Activated CD4-positive, alpha-beta T cell treated with anti-CD3 and anti-CD28 coated beads, Interleukin-10, Interleukin-2, amounts not matched to agents 100 ng/mL and 50 ng/mL, durations not matched to agents 16 hours and 8 hours (primary cell): ENCODE results near the gene SUN2.
"Not testable (repeated sequence)": the region's sequence is repeated elsewhere in the genome, so short reads cannot be mapped to it uniquely, and the experiment has no call there.

Experiments used
- DNase-seq: peaks from one replicate; pipeline ENCODE4 v3.0.0-alpha.2; 2020

Gene SUN2, protein sequence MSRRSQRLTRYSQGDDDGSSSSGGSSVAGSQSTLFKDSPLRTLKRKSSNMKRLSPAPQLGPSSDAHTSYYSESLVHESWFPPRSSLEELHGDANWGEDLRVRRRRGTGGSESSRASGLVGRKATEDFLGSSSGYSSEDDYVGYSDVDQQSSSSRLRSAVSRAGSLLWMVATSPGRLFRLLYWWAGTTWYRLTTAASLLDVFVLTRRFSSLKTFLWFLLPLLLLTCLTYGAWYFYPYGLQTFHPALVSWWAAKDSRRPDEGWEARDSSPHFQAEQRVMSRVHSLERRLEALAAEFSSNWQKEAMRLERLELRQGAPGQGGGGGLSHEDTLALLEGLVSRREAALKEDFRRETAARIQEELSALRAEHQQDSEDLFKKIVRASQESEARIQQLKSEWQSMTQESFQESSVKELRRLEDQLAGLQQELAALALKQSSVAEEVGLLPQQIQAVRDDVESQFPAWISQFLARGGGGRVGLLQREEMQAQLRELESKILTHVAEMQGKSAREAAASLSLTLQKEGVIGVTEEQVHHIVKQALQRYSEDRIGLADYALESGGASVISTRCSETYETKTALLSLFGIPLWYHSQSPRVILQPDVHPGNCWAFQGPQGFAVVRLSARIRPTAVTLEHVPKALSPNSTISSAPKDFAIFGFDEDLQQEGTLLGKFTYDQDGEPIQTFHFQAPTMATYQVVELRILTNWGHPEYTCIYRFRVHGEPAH

DNA sequence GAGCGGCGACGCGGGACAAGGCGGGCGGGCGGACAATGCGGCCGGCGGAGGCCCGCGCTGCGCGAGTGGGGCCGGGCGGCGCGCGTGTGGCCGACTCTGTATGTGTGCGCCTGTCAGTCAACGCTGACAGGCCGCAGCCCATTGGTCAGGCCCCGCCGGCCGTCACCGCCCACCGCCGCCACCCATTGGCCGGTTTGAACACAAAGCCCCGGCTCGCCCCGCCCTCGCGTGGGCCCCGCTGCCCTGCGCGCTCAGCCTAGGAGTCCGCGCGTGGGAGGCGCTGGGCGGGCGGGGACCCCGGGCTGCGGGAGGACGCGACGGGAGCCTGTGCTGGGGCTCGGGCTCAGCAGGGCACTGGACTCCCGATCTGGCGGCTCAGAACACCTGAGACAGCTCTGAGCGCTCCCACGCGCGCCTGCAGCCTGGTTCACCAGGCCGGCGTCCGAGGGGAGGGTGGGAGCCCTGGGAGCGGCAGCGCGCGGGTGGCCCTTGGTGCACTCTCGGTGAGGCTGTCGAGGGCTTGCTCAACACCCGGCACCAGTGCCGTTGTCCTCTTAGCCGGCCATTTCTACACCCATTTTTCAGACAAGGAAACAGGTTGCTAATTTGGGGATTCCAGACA lies at the start of gene SUN2:
SUN2 (minus strand) TSS at position 88 of the 622 bp plus-strand sequence. CDS start 3,370 bp downstream, outside the sequence.
- peak; percentile 94 for DNase-seq

DNA sequence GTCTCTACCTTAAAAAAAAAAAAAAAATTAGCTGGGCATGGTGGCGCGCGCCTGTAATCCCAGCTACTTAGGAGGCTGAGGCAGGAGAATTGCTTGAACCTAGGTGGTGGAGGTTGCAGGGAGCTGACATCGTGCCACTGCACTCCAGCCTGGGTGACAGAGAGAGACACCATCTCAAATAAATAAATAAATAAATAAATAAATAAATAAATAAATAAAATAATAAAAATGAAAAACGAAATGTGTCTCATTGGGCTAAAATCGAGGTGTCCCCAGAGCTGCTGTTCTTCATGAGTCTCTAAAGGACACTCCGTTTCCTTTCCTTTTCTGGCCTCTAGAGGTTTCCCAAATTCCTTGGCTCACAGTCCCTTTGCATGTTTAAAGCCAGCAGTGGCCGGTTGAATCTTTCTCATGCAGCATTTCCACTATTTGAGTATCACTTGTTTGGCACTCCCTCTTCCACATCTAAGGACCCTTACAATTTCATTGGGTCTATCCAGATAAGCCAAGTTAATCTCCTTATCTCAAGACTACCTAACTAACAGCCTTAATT lies 49.3 kb upstream of the SUN2 start:
- not testable (repeated sequence) for DNase-seq

DNA sequence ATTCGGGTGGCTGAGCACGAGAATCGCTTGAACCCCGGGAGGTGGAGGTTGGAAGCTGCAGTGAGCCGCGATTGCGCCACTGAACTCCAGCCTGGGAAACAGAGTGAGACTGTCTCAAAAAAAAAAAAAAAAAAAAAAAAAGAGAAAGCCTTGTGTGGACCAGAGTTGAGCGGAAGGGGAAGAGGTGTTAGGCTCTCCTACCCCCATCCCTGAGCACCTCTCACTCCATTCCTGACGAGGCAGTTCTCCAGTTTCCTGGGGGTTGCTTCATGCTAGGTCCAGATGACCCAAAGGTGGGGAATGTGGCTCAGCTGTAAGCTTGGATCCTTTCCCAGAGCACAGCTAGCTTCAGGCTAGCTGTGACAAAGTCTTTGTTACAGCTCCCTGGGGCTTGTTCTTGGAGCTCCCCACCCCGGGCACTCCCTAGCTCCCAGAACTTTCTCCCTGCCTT lies 46.9 kb upstream of the SUN2 start:
- DNase-seq, result no peak

DNA sequence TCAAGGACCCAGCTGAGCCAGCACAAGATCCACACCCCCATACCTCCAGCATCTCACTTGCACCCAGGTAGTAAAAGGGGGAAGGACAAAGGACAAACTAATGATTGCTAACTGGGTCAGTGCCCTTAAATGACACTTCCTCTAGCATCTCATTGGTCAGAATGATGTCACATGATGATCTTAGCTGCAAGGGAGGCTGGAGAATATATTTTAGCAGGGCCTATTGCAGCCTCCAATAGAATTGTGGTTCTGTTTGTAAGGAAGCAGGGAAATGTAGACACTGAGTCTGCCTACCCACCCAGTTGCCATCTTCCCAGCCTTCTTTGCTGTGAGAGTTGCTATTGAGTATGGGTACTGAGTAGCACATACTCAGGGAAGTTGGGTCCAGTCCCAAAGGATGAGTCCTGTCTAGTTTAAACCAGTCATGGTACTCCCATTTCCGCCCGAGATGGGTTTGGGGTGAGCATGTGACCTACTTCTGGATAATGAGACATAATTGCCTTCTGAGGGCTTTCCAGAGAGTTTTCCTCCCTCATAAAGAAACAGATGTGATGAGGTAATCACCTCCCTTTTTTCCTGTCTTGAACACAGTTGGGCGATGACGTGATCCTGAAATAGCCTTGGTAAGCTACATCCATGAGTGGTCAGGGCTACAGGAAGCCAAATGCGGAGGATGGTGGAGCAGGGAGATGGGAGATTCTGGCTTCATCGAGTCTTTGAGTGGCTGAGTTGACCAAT lies 43.6 kb upstream of the SUN2 start:
- DNase-seq, result no peak

DNA sequence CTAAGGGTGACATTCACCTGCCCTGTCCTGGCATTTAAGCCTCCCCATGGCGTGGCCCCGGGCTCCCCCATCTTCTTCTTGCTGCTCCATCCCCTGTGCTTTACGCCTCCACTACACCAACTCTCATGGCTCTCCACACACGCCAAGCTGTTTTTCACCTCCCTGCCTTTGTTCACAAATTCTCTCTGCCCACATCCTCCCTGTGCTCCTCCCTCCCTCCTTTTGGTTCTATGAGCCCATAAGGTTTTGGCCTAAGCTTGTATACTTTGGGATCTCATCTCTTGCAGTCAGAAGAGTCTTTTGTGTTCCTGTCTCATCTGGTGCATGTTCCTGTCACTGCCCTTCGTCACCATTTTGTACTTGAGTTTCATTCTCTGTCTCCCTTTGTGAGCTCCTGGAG lies 42.7 kb upstream of the SUN2 start:
- DNase-seq, result no peak

DNA sequence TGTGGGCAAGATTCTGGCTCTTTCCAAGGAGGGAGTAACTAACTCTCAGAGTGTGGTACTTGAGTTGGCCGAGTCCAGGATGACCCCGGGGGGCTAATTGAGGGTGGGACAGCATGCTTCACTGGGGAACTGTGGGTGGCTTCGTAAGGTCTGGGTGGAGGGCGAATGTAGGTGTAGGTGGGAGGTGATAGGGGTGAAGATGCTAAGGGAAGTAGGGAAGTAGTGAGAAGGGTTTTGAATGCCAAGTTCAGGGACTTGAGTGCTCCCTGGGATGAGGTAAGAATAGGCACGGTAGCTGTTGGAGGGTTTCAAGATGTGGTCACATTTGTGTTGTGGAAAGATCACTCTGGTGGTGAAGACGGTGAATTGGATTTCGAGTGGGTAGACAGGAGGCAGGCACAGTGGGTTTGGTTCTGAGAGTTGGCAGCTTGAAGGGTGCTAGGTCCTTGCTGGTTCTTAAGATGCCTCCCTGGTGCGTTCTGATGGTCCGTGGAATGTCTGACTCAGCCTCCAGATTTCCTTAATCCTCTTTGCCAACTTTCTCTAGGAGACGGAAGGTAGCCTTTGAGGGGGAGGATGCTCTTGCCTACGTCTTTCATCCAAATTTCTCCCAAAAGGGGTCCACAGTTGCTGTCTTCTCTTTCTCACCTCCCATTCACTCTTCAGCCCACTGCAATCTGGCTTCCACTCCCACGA lies 40.6 kb upstream of the SUN2 start:
- DNase-seq, result no peak

DNA sequence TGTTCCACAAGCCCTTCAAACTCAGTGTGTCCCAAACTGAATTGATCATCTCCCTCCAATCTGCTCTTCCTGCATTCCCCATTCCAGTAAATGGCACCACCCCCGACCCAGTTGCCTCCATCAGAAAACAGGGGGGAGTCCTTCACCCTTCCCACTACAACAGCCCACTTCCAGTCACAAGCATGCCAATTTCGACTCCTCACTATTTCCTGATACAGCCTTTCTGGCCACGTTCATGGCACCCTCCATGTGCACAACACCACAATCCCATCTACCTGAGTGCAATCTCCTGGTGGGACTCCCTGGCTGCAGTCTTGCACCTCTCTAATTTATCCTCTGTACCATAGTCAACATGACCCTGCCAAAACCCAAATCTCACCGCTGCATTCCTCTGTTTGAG lies 39.8 kb upstream of the SUN2 start:
- DNase-seq, result no peak

DNA sequence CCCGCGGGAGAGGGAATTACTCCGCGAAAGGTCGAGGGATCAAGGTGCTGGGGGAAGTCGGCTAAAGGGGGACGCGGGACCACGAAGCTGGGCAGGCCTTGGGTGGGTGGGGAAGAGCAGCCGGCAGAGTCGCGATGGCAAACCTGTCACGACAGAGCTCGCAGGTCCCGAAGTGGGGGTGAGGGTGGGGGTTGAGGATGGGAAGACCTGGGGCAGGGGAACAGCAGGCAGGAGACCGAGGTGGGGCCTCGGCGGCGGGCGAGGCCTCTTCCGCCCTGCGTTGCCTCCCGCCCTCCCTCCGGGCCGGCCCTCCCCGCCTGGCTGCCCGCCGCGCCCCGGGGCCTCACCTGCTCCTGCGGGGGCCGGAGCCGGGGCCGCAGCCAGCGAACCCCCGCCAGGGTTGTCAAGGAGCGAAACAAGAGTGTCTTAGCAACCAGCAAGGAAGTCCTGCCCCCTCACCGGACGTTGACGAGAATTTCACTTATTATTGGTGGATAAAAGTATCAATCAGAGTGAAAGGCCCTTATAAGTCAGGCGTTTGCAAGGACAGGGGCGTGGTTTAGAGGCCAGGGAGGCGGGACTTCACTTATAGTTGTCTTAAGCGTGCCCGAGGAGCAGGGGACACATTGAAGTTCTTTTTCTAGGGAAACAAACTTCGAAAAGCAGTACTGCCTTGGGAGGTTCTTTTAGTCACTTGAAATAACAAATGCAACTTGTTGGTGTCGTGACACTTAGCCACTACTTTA lies 38.1 kb upstream of the SUN2 start, which contains the start of gene DNAL4:
DNAL4 (minus strand) TSS at position 423 of the 746 bp plus-strand sequence. CDS start 11,412 bp downstream, outside the sequence.
- peak; percentile 97 for DNase-seq

DNA sequence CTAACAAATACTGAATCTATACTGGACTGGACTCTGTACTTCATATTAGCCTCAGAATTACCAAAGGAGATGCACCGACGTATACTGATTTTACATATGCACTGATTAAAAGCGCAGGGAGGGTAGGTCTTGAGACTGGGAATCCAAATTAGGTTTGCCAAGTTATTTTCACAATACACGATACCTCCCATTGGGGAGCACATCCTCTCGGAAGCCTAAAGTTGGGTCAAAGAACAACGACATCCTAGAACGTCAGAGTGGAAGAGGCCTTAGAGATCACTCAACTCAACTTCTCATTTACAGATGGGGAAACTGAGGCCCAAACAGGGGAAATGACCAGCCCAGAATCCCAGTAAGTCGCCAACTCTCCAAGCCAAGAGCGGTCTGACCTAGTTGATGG lies 37.5 kb upstream of the SUN2 start:
- DNase-seq, result no peak

DNA sequence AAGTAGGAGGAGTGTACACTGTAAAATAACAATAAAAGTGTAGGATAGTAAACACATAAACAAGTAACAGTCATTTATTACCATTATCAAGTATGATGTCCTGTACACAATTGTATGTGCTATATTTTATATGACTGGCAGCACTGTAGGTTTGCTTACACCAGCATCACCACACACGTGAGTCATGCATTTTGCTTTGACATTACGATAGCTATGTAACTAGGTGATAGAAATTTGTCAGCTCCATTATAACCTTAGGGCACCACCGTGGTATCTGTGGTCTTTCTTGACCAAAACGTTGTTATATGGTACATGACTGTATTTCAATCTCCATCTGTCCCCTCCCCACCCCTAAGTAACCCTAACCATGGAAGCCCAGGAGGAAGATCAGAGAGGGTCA lies 37.0 kb upstream of the SUN2 start:
- DNase-seq, result peak; percentile 31

DNA sequence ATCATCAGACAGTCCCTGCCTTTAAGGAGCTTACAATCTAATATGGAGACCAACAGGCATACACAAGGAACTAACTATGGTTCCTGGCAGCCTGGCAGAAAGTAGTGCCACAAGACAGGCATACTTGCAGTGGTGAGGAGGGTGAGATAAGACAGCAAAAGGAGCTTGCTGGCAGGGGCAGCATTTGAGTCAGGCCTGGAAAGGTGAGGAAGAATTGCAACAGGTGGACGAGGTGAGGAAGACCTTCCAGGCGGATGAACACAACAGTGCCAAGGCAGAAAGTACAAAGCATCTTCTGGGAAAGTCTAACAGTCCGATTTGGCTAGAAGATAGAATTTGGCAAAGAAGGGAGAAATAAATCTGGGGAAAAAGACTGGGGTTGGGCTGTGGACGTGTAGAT lies 33.8 kb upstream of the SUN2 start:
- DNase-seq, result no peak

DNA sequence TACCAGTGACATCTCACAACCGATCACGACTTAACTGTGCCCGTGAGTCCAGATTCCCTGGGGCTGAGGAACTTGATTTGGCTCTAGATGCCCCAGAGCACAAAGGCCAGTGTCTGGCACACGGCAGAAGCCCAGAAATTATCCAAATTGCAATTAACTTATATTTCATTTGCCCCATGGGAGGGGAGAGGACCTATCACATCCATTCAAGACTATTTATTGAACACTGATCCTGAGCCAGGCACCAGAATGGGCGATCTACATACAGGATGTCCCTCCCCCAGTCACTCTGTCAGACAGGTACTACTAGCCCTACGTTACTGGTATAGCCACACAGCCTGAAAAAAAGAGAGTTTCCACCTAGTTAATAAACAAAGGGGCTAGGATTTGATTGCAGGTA lies 33.0 kb upstream of the SUN2 start:
- no peak for DNase-seq

DNA sequence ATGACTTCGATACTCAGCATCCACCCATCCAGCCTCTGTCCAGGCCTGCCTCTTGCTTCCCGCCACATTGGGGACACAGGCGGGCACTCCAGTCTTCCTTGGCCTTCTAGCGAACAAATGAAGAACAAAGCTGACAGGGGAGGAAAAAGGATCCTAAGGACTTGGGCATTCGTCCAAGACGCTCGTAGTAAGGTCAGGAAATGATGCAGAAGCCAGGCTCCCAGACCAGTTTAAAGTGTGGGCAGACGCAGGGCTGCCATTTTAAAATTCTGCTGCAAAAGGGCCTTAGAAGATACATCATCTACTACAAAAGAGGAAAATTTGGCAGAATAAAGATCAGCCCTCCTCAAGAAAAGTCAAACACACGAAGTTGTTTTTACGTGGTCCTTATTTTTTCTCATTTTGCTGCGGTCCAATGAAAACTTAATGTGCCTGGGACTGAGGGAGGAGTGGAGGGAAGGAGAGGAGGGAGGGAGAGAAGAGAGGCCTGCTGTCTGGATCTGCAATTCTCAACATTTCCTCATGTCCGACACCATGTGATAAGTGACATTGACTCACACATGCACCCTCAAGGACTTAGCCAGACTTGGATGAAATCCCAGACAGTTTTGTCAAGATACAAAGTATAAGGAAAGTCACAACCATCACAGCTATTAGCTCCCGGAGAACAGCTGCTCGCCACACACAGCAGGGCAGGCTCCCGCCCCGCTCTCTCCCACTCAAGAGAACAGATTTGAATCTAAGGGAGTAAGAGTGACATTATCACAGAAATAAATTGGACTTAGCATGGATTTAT lies 32.4 kb upstream of the SUN2 start:
- DNase-seq, result no peak

DNA sequence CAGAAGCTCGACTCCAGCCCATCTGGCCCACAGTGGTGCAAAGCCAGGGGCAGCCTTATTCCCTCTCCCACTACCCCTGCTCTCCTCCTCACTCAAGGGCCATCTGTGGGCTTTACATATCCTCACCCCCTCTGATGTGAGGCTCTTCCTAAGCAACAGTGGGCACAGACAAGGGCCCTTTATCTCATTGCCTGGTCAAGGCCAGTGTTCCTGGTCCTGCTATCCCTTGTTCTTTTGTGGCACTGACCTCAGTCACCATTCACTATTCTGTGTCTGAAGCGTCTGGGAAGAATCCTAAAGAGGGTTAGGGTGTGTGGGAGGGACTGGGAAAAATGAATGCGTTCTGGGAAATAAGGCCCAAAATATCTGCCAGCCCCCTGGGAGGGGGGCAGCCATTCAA lies 30.8 kb upstream of the SUN2 start:
- DNase-seq, result no peak

DNA sequence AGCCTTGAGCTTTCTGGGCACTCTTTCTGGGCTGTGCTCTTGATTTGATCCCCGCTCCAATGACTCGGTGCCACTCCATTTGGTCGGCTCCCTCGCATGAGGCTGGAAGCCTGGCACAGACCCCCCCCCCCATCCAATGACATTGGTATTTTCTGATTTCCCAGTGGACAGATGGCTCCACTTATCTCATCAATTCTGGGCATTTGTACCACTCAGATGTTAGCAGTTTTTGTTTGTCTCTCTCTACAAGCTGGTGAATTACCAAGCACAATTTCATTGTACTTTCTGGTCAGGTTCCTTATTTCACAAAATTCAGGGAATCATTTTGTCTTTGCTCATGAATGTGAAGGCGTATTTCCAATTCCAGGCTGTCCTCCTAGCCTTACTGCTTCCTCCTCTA lies 29.1 kb upstream of the SUN2 start:
- DNase-seq, result no peak

DNA sequence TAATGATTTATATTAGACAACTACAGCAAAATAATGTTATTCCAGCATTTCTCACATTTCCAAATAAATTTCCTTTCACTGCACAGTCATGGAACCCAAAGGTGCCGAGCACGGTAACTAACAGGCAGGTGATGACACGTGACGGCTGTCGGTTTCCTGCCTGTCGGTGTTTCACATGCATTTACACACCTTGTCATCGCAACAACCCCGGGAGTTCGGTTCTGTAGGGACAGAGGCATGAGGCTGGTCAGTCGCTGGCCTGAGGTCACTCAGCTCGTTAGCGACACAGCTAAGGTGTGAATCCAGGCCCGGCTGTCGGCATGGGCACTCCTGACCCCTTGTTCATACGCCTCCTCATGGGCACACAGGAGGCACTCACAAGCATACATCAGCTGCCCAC lies 28.2 kb upstream of the SUN2 start:
- DNase-seq, result no peak

DNA sequence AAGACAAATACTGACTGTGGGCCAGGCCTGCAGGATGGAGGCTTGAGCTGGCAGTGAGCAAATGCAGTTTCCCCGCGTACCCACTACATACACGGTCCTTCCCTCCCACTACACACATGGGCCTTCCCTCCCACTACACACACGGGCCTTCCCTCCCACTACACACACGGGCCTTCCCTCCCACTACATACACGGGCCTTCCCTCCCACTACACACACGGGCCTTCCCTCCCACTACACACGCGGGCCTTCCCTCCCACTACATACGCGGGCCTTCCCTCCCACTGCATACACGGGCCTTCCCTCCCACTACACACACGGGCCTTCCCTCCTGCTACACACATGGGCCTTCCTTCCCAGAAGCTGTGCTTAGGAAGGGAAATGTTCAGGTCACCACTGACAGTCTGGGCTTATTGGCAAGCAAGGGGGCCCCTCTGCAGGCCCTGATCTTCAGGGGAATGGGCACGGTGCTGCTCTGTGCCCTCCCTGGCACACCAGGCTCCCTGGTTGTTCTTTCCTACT lies 27.4 kb upstream of the SUN2 start:
- no peak for DNase-seq

DNA sequence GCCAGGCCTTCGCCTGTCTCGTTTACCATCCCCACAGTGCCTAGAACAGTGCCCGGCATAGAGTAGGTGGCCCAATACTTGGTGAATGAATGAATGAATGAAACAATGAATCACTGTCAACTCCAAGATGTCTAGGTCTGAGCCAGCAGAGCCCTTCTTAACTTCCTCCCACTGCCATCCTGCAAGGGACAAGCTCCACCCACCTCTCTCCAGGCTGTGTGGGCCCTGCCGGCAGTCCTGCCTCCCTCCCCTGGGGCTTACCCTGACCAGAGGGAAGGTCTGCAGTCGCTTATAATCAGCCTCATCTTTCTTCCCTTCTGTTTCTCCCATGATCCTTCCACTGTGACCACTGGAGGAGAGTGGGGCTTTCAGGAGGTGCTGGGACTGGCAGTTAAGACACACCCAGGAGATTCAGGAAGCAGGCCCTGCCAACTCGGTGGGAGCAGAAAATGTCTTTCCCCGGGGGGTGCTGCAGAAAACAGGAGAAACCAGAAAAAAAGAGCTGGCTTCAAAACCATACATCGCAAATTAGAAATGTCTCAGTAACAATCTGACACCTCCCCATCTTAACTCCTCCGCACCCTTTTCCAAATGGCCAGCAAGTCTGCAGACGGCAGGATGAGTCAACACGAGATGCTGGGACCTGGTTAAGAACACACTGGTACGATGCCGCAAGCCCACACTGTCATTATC lies 26.8 kb upstream of the SUN2 start:
- DNase-seq, result no peak

DNA sequence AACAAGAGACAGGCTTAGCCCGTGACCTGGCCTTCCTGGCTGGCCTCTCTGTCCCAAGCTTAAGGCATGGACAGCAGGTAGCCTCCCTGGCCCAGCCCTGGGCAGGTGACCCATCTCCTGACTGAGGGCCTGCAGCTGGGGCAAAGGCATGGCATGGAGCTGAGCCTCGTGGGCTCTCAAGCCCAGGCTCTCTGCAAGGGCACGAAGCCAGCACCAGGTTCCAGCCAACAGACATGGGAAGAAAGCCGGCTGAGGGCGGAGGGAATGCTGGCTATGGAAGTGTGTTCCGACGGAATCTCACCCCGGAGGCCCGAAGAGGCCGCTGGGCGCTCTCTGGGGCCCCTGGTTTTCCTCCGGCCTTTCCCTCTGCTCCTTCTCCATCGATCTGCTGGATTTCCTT lies 25.2 kb upstream of the SUN2 start:
- no peak for DNase-seq
